Measurements from ENCODE around the gene GNG4. TPM values are rescaled to one million over a fixed set of nuclear protein-coding genes. Genes with fewer than 3 reads are reported as not detected.

GNG4 gene
- total RNA-seq, 1 donor from 2014 or later: not detected

DNA sequence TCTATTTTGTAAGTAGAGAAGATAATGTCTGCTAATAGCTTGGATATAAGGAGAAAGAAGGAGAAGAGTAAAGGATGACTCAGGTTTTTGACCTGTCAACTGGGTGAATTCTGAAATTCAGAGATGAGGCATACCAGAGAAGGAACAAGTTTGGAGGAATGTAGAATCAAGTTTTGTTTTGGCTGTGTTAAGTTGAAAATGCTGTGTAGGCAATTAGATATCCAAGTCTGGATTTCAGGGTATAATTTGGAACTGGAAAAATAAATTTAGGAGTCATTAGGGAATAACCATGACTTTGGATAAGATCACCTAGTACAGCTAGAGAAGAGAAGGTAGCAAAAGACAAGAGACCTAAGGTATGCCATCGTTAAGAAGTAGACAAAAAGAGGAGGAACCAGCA lies 22.4 kb upstream of the GNG4 start:
- DNase-seq (no peak), ATAC-seq (no peak)
- Histone ChIP-seq H3K27me3 (ENCODE audit: low read depth) (no peaks in the 10 kb centered on the region), H3K4me3 (no peak overlapping the region), H3K27ac (no peak overlapping the region), H3K9me3 (peaks cover 42% of the 10 kb centered on the region), H3K36me3 (peaks cover 57% of the 10 kb centered on the region), H3K4me1 (no peaks in the 10 kb centered on the region)
- no peak for TF ChIP-seq CTCF (IDR thresholded peaks at IDR 0.05)
- intact Hi-C loops (cut with DNase I): no loop called here

DNA sequence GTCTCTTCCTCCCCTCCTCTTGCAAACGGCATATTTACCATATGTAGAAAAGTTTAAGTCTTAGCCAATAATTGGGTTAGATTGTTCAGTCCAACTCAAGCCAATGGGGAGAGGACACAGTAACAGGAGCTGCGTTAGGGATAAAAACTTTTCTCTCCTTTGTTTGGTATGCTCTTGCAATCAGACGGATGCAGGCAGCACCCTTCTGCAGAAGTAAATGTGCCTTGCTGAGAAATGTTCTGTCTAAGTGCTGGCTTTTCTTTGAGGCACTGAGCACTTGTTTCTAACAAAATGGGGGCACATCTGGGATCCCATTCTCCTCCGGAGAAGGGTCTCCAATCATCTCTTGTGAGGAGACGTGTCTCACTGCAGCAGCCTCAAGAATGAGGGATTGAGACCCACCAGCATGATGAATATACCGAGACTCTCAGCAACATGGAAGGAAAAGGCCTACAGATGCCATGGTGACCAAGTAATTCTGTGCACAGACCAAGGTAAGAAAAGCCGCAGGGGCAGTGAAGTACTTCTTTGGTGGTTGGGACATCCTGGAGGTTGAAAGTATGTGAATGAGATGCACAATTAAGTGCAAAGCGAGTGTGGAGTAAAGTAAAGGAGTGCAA lies 20.7 kb upstream of the GNG4 start:
- Histone ChIP-seq H3K36me3 (peaks cover 40% of the 10 kb centered on the region), H3K9me3 (peaks cover 34% of the 10 kb centered on the region), H3K4me3 (no peak overlapping the region), H3K27me3 (ENCODE audit: low read depth) (no peaks in the 10 kb centered on the region), H3K27ac (no peak overlapping the region), H3K4me1 (no peaks in the 10 kb centered on the region)
- no peak for TF ChIP-seq CTCF (IDR thresholded peaks at IDR 0.05)
- DNase-seq (no peak), ATAC-seq (no peak)
- intact Hi-C loops (cut with DNase I): no loop called here

GRCh38 chr1:235669277-235669676 lies 19.7 kb upstream of the GNG4 start:
- intact Hi-C loops (cut with DNase I): no loop called here
- Histone ChIP-seq H3K27ac (no peak overlapping the region), H3K4me1 (no peaks in the 10 kb centered on the region), H3K36me3 (peaks cover 35% of the 10 kb centered on the region), H3K27me3 (ENCODE audit: low read depth) (no peaks in the 10 kb centered on the region), H3K9me3 (peaks cover 31% of the 10 kb centered on the region), H3K4me3 (no peak overlapping the region)
- TF ChIP-seq CTCF (IDR thresholded peaks at IDR 0.05): no peak
- ATAC-seq (no peak), DNase-seq (no peak)

DNA sequence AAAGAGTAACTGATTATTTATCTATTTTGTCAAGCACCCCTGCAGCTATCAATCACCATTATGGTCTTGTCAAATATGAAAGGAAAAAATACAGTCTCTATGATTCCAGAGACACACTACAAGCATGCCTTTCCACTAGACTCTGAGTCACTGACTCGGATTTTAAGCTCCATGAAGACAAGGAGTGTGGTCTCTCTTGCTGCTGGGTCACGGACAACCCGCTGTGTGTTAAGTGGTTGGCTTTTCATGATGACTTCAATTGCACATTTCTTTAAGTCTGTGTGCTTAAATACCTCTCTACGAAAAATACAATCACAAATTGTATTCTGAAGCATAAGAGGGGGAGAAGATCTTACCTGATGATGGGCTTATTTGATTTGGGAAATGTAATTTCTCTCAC lies 14.0 kb upstream of the GNG4 start:
- H3K36me3 ChIP-seq: peaks cover 44% of the 10 kb centered on the region
- H3K4me1 ChIP-seq: no peaks in the 10 kb centered on the region
- intact Hi-C loops (cut with DNase I): no loop called here
- no peaks in the 10 kb centered on the region for H3K9me3 ChIP-seq
- H3K4me3 ChIP-seq: no peak overlapping the region
- DNase-seq (no peak), ATAC-seq (no peak)
- H3K27me3 ChIP-seq (ENCODE audit: low read depth): no peaks in the 10 kb centered on the region
- no peak overlapping the region for H3K27ac ChIP-seq
- no peak for TF ChIP-seq CTCF (IDR thresholded peaks at IDR 0.05)

- Histone ChIP-seq H3K9me3 (no peaks in the 10 kb centered on the region), H3K27me3 (ENCODE audit: low read depth) (no peaks in the 10 kb centered on the region), H3K36me3 (peaks cover 44% of the 10 kb centered on the region), H3K4me1 (no peaks in the 10 kb centered on the region), H3K27ac (no peak overlapping the region), H3K4me3 (no peak overlapping the region)
- no peak for ATAC-seq
- no peak for TF ChIP-seq CTCF (IDR thresholded peaks at IDR 0.05)
- DNase-seq: no peak
- intact Hi-C loops (cut with DNase I): no loop called here
These were observed 12.0 kb upstream of the GNG4 start for GRCh38 chr1:235661568-235661967.
